AG09309 (cell line): ENCODE data around the gene GDAP1L1.
"Not testable (repeated sequence)": the region's sequence is repeated elsewhere in the genome, so short reads cannot be mapped to it uniquely, and the experiment has no call there.

Source experiments
- DNase-seq: peaks from one replicate; pipeline ENCODE4 v3.0.0-alpha.2; 2010; ENCODE audit warnings: low read depth
- H3K4me3 ChIP-seq: 2 replicates; pipeline ENCODE4 v1.5.1; 2011; ENCODE audit warnings: mild to moderate bottlenecking, low read depth, low read length, moderate library complexity; ENCODE audit not compliant: control insufficient read depth
- CTCF ChIP-seq: IDR thresholded peaks from 2 replicates; pipeline ENCODE4 v1.5.1; 2011; ENCODE audit warnings: mild to moderate bottlenecking, low read depth, low read length, inconsistent platforms; ENCODE audit not compliant: insufficient read depth, control insufficient read depth; ENCODE audit errors: missing control alignments

The GDAP1L1 gene

GRCh38 chr20:44233436-44234016 lies 13.6 kb upstream of the GDAP1L1 start:
- no peak for DNase-seq
- no peak overlapping the region for H3K4me3 ChIP-seq
- no peak for TF ChIP-seq CTCF

- no peak overlapping the region for H3K4me3 ChIP-seq
- no peak for DNase-seq
- no peak for TF ChIP-seq CTCF
Observed at GRCh38 chr20:44234566-44235317, 12.4 kb upstream of the GDAP1L1 start.

- DNase-seq, result no peak
- H3K4me3 ChIP-seq, result no peak overlapping the region
- TF ChIP-seq CTCF, result no peak
Observed at GRCh38 chr20:44235702-44236101, 11.4 kb upstream of the GDAP1L1 start.

- not testable (repeated sequence) for H3K4me3 ChIP-seq, DNase-seq
Observed at GRCh38 chr20:44236840-44237239, 10.3 kb upstream of the GDAP1L1 start.

- H3K4me3 ChIP-seq, result no peak overlapping the region
- no peak for DNase-seq
- TF ChIP-seq CTCF, result no peak
Observed at GRCh38 chr20:44241796-44242195, 5.3 kb upstream of the GDAP1L1 start.

- TF ChIP-seq CTCF, result no peak
- no peak for DNase-seq
- no peak overlapping the region for H3K4me3 ChIP-seq
Observed at GRCh38 chr20:44245977-44246376, 1.1 kb upstream of the GDAP1L1 start.

- no peak overlapping the region for H3K4me3 ChIP-seq
- DNase-seq, result no peak
Observed at GRCh38 chr20:44247586-44248409, 690 bp downstream of the GDAP1L1 start.

More at GRCh38 chr20:44247586-44248409, 690 bp downstream of the GDAP1L1 start:
- peak; percentile 44 for TF ChIP-seq CTCF
